Heart left ventricle (tissue), 13 donors: Measurements from ENCODE around the gene PLD4.
"Not testable (repeated sequence)": the region's sequence is repeated elsewhere in the genome, so short reads cannot be mapped to it uniquely, and the experiment has no call there.

Source experiments
- POLR2A ChIP-seq, 2 donors: fragments of 450-650 bp; IDR thresholded peaks; one replicate each; pipeline ENCODE4 v1.6.1; 2017; ENCODE audit warnings: antibody characterized with exemption in 2 of 2, mild to moderate bottlenecking in 2 of 2, moderate library complexity in 2 of 2
- TF ChIP-seq, protein P1 (sequence below), 12 donors: fragments of 200-600 bp; sonication (generic) in 4 of 12; IDR thresholded peaks; one replicate each; pipeline versions ENCODE4 v1.5.0 to v1.8.0; 2018 to 2022; ENCODE audit warnings: antibody characterized with exemption in 12 of 12, mild to moderate bottlenecking in 5 of 12
- donor health status: ischemic (EF 13 %, LVEDD 7.1; RV severe dilation, severe dysfunction).
- donor health status: DM: no; HTN: yes; CAD: no.
- donor health status: DM: no; HTN: no; CAD: no.
- donor health status: ischemic (EF 25% LVEDD 6.9; RV normal size, moderate dysfunction).
- donor health status: ischemic (EF 25% LVEDD 5.7; RV mildly dilated, moderate dysfunction).
- donor health status: ischemic (EF 35%, LVEDD 5.7; RV mildly dilated, moderate dysfunction).
- donor health status: nonischemic (EF 11% LVEDD 7.7; RV severe dilation, severe dysfunction).
- donor health status: DM: yes; HTN: yes; CAD: no.
- donor health status: PGD.
- donor health status: ischemic (EF 29% LVEDD 5.4; RV normal size, mild dysfunction).
- donor health status: nonischemic (EF 23%, LVEDD 6.1; RV moderate dilation, normal function).

DNA sequence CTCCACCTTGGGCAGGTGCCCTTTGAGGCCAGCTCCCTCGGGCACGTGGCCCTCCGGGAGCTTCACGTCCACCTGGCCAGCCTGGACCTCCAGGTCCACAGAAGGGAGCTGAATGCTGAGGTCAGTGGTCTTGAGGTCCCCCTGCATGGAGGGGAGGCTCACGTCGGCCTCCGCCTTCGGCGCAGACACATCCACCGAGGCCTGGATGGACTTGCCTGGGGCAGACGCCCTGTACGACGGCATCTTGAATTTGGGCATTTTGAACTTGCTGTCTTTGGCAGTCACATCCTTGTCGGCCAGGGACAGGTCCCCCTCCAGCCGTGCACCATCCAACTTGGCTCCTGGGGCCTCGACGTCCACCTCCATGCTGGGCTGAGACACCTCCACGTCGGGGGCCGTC is 20.6 kb downstream of the PLD4 start:
- not testable (repeated sequence) for TF ChIP-seq POLR2A (IDR thresholded peaks at IDR 0.05)
- TF ChIP-seq, protein P1, sequence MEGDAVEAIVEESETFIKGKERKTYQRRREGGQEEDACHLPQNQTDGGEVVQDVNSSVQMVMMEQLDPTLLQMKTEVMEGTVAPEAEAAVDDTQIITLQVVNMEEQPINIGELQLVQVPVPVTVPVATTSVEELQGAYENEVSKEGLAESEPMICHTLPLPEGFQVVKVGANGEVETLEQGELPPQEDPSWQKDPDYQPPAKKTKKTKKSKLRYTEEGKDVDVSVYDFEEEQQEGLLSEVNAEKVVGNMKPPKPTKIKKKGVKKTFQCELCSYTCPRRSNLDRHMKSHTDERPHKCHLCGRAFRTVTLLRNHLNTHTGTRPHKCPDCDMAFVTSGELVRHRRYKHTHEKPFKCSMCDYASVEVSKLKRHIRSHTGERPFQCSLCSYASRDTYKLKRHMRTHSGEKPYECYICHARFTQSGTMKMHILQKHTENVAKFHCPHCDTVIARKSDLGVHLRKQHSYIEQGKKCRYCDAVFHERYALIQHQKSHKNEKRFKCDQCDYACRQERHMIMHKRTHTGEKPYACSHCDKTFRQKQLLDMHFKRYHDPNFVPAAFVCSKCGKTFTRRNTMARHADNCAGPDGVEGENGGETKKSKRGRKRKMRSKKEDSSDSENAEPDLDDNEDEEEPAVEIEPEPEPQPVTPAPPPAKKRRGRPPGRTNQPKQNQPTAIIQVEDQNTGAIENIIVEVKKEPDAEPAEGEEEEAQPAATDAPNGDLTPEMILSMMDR (IDR thresholded peaks at IDR 0.05) = not testable (repeated sequence)
